Right lobe of liver (tissue), 4 donors: ENCODE measurements around the gene PTPRM.

ENCODE experiments used
- POLR2A ChIP-seq: fragments of 450-650 bp; IDR thresholded peaks from one replicate; pipeline ENCODE4 v1.6.1; 2017; ENCODE audit warnings: antibody characterized with exemption, mild to moderate bottlenecking
- TF ChIP-seq, protein P1 (sequence below), 4 donors: fragments of 200-600 bp in 3 of 4; fragments of 450-650 bp in 1 of 4; IDR thresholded peaks; one replicate each; pipeline versions ENCODE4 v1.5.1 to v1.8.0; 2016 to 2022; ENCODE audit warnings: antibody characterized with exemption in 4 of 4, mild to moderate bottlenecking in 2 of 4
- donor health status: DM: no; HTN: no; CAD: no.
- donor health status: DM: no; HTN: no; CAD: no.
- donor health status: DM: no; HTN: yes; CAD: no.

GRCh38 chr18:8332286-8332685 is 765.2 kb downstream of the PTPRM start:
- TF ChIP-seq POLR2A, result no peak
- TF ChIP-seq, protein P1, sequence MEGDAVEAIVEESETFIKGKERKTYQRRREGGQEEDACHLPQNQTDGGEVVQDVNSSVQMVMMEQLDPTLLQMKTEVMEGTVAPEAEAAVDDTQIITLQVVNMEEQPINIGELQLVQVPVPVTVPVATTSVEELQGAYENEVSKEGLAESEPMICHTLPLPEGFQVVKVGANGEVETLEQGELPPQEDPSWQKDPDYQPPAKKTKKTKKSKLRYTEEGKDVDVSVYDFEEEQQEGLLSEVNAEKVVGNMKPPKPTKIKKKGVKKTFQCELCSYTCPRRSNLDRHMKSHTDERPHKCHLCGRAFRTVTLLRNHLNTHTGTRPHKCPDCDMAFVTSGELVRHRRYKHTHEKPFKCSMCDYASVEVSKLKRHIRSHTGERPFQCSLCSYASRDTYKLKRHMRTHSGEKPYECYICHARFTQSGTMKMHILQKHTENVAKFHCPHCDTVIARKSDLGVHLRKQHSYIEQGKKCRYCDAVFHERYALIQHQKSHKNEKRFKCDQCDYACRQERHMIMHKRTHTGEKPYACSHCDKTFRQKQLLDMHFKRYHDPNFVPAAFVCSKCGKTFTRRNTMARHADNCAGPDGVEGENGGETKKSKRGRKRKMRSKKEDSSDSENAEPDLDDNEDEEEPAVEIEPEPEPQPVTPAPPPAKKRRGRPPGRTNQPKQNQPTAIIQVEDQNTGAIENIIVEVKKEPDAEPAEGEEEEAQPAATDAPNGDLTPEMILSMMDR (IDR thresholded peaks at IDR 0.05), result no peak
